ENCODE results near the gene DMPK. TPM values are rescaled to one million over a fixed set of nuclear protein-coding genes. Genes with fewer than 3 reads are reported as not detected.

The DMPK gene
- total RNA-seq, 3 donors from 2014 or later, result 16.0 to 25.6 (median 24.5) TPM

DNA sequence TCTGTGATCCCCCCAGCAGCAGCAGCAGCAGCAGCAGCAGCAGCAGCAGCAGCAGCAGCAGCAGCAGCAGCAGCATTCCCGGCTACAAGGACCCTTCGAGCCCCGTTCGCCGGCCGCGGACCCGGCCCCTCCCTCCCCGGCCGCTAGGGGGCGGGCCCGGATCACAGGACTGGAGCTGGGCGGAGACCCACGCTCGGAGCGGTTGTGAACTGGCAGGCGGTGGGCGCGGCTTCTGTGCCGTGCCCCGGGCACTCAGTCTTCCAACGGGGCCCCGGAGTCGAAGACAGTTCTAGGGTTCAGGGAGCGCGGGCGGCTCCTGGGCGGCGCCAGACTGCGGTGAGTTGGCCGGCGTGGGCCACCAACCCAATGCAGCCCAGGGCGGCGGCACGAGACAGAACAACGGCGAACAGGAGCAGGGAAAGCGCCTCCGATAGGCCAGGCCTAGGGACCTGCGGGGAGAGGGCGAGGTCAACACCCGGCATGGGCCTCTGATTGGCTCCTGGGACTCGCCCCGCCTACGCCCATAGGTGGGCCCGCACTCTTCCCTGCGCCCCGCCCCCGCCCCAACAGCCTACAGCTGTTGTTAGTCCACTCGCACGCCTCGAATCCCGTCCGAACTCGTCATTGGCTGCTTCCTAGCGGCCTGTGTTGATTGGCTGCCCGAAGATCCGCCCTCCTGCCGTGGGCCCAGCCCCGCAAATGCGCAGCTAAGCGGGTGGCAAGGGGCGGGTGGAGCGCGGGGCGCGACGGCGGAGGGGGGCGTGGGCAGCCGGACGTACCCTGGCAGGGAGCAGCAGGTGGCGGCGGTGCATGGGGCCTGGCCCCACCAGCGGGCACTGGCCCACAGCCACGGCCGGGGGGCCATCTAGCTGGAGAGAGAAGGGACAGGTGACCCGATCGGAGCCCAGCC lies 11.8 kb downstream of the DMPK start:
- H3K27ac ChIP-seq, result peak overlapping the region; percentile 90 to 98
- H3K4me3 ChIP-seq, result peak overlapping the region; percentile 78 to 94 (median 83)
- no peaks in the 10 kb centered on the region for H3K36me3 ChIP-seq
- H3K4me1 ChIP-seq, result peaks cover 4 to 14% of the 10 kb centered on the region in 2 donors
- DNase-seq (ENCODE audit: low spot score in 2 of 2), result peak; percentile 98 to 99
- TF ChIP-seq POLR2A (IDR thresholded peaks at IDR 0.05) (no peak), POLR2AphosphoS5 (IDR thresholded peaks at IDR 0.05) (peak; percentile 45 to 79 (median 72))
- TF ChIP-seq, protein P1, sequence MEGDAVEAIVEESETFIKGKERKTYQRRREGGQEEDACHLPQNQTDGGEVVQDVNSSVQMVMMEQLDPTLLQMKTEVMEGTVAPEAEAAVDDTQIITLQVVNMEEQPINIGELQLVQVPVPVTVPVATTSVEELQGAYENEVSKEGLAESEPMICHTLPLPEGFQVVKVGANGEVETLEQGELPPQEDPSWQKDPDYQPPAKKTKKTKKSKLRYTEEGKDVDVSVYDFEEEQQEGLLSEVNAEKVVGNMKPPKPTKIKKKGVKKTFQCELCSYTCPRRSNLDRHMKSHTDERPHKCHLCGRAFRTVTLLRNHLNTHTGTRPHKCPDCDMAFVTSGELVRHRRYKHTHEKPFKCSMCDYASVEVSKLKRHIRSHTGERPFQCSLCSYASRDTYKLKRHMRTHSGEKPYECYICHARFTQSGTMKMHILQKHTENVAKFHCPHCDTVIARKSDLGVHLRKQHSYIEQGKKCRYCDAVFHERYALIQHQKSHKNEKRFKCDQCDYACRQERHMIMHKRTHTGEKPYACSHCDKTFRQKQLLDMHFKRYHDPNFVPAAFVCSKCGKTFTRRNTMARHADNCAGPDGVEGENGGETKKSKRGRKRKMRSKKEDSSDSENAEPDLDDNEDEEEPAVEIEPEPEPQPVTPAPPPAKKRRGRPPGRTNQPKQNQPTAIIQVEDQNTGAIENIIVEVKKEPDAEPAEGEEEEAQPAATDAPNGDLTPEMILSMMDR (IDR thresholded peaks at IDR 0.05), result peak; percentile 84 to 97 (median 92)
- H3K27me3 ChIP-seq, result no peaks in the 10 kb centered on the region
- no peaks in the 10 kb centered on the region for H3K9me3 ChIP-seq
- intact Hi-C loops (cut with DNase I; ENCODE audit: low total_unique reads), result no loop called here

DNA sequence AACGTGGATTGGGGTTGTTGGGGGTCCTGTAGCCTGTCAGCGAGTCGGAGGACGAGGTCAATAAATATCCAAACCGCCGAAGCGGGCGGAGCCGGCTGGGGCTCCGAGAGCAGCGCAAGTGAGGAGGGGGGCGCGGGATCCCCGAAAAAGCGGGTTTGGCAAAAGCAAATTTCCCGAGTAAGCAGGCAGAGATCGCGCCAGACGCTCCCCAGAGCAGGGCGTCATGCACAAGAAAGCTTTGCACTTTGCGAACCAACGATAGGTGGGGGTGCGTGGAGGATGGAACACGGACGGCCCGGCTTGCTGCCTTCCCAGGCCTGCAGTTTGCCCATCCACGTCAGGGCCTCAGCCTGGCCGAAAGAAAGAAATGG lies 12.5 kb downstream of the DMPK start:
- Histone ChIP-seq H3K9me3 (no peaks in the 10 kb centered on the region), H3K4me1 (peaks cover 6 to 14% of the 10 kb centered on the region in 2 donors), H3K27me3 (no peaks in the 10 kb centered on the region), H3K4me3 (peak overlapping the region; percentile 78 to 94 (median 83)), H3K36me3 (no peaks in the 10 kb centered on the region), H3K27ac (peak overlapping the region; percentile 90 to 98)
- DNase-seq (ENCODE audit: low spot score in 2 of 2), result no peak
- intact Hi-C loops (cut with DNase I; ENCODE audit: low total_unique reads), result no loop called here
- TF ChIP-seq POLR2A (IDR thresholded peaks at IDR 0.05) (no peak), POLR2AphosphoS5 (IDR thresholded peaks at IDR 0.05) (no peak)
- TF ChIP-seq, protein P1 (IDR thresholded peaks at IDR 0.05), result no peak

DNA sequence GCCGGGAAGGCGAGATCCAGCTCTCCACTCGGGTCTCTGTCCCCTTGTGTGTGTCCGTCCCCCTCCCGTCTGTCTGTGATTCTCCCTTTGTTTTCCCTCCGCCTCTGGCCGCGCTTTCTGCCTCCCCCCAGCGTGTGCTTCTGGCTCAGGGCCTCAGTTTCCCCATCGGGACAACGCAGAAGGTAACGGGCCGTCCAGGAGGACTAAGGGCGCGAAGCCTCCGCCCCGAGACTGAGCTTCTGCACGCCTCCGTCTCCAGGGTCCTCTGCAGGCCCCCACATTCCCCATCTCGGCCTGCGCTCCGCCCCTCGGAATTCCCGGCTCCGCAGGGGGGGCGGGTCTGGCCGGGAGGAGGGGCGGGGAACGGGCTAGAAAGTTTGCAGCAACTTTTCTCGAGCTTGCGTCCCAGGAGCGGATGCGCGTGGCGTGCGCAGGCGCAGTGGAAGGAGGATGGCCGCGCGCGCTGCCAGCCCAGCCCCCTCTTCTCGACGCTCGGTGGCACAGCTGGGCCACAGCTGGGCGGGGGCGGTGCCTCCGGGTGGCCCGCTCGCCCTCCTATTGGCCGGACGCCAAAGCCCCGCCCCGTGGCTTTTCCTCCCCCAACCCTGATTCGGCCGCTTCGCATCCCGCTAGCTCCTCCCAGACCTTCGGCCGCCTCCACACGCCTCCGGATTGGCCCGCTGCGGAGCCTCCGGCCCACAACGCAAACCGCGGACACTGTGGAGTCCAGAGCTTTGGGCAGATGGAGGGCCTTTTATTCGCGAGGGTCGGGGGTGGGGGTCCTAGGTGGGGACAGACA lies 13.1 kb downstream of the DMPK start, which contains the start of gene SIX5:
SIX5 (minus strand) TSS at position 269 of the 799 bp plus-strand sequence. CDS start 408 bp downstream, outside the sequence.
- intact Hi-C loops (cut with DNase I; ENCODE audit: low total_unique reads), result no loop called here
- H3K36me3 ChIP-seq, result no peaks in the 10 kb centered on the region

DNA sequence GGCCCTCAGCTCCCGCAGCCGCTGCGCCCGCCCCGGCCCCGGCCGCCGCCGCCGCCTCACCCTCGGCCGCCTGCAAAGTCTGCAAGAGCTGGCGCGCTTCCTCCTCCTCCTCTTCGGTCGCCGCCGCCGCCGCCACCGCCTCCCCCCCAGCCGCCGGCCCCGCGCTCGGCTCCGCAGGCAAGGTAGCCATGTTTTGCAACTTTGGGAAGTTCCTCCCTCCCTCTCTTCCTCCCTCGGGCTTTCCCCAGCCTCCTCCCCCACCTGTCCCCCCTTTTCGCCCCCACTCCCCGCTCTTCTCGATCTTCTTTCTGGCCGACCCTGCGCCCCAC lies 13.7 kb downstream of the DMPK start:
- Histone ChIP-seq H3K27me3 (no peaks in the 10 kb centered on the region), H3K4me1 (peaks cover 6 to 14% of the 10 kb centered on the region in 2 donors), H3K27ac (peak overlapping the region; percentile 90 to 98), H3K9me3 (no peaks in the 10 kb centered on the region), H3K36me3 (no peaks in the 10 kb centered on the region), H3K4me3 (peak overlapping the region; percentile 78 to 94 (median 83))
- intact Hi-C loops (cut with DNase I; ENCODE audit: low total_unique reads), result no loop called here
- DNase-seq (ENCODE audit: low spot score in 2 of 2), result no peak
- TF ChIP-seq, protein P1 (IDR thresholded peaks at IDR 0.05), result no peak

More for the DNA sequence above, 13.1 kb downstream of the DMPK start, which contains the start of gene SIX5:
- DNase-seq (ENCODE audit: low spot score in 2 of 2), result peak; percentile 96 to 99
- Histone ChIP-seq H3K27ac (peak within 1 kb of the TSS; percentile 90 to 98), H3K4me3 (peak within 1 kb of the TSS; percentile 78 to 94 (median 83)), H3K4me1 (peaks cover 6 to 14% of the 10 kb centered on the region in 2 donors), H3K27me3 (no peaks in the 10 kb centered on the region), H3K9me3 (no peaks in the 10 kb centered on the region)
- TF ChIP-seq, protein P1 (IDR thresholded peaks at IDR 0.05), result no peak
- peak; percentile 89 for TF ChIP-seq POLR2A (IDR thresholded peaks at IDR 0.05)
- TF ChIP-seq POLR2AphosphoS5 (IDR thresholded peaks at IDR 0.05), result peak; percentile 83 to 91 (median 89)

Measured in breast epithelium (tissue), 4 donors.